ENCODE results near the gene RNF144A. TPM values are rescaled to one million over a fixed set of nuclear protein-coding genes. Genes with fewer than 3 reads are reported as not detected.

Gene RNF144A
- total and polyA plus RNA-seq, 10 of the 15 experiments (the other 5 are each of a cell fraction or from before 2014, with no cell fraction given) = 0.02 to 12.1 (median 0.48) TPM; not detected in 1

DNA sequence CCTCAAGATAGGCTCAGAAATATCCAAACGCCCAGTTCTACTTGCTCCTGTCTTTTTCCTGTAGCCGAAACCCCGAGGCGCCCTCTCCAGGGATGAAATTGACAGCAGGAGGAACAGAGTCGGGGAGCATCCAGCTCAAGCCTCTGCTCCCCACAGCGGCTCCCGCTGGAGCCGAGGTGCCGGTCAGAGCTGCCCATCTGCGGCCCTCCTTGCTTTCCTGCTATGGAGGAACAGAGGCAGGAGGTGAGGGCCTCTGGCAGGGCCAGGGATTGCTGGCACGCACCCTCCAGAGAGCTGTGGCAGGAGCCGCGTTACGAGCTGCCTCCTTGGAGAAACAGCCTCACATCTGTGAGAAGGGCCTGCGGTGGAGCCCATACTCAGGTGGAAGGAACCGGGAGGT lies 172.1 kb downstream of the RNF144A start:
- DNase-seq (ENCODE audit: low read depth, low spot score) (no peak), ATAC-seq (no peak), FAIRE-seq (no peak)
- no TSS peak for BruUV-seq (replicated peaks)
- ChIA-PET CTCF (interaction anchor here (1.4 kb wide), 1 partner anchor 173 kb away, joined by 3 read pairs; the partner anchor contains the start of gene RNF144A), RAD21 (ENCODE audit: unreplicated experiment) (interaction anchor here (0.6 kb wide), 1 partner anchor 304 kb away, joined by 3 read pairs; no protein-coding TSS in a partner anchor), SMC1A (ENCODE audit: uncharacterized antibody, unreplicated experiment) (no interaction called here), POLR2A (no interaction called here)
- no peak overlapping the region for H3K9ac ChIP-seq (ENCODE audit: control insufficient read depth, insufficient read depth, low read length)
- H3K79me2 ChIP-seq (ENCODE audit: control insufficient read depth, insufficient read depth, low read length) = no peaks in the 10 kb centered on the region
- H3K4me1 ChIP-seq (ENCODE audit: control insufficient read depth, insufficient read depth, low read length) = no peaks in the 10 kb centered on the region
- no peaks in the 10 kb centered on the region for H4K20me1 ChIP-seq (ENCODE audit: control insufficient read depth, insufficient read depth)
- no peak overlapping the region for H3K27ac ChIP-seq (ENCODE audit: control insufficient read depth, insufficient read depth)
- 59% methylated on average over 16 of the region's 16 CpGs for WGBS (ENCODE audit: insufficient coverage, insufficient replicate concordance, low lambda C conversion rate, missing lambda C conversion rate)
- H3K36me3 ChIP-seq (ENCODE audit: control insufficient read depth in 2 of 2, insufficient read depth in 2 of 2, low read length in 1 of 2) = no peaks in the 10 kb centered on the region
- in situ Hi-C loops (cut with MboI) = no loop called here
- intact Hi-C loops (cut with micrococcal nuclease; ENCODE audit: unreplicated experiment) = no loop called here
- H3K4me2 ChIP-seq (ENCODE audit: control insufficient read depth, insufficient read depth) = no peak overlapping the region
- H2AFZ ChIP-seq (ENCODE audit: control insufficient read depth, low read depth, low read length) = no peak overlapping the region
- no peak overlapping the region for H3K4me3 ChIP-seq
- peaks cover 0 to 3% of the 10 kb centered on the region in 2 experiments; a peak in 1 of 4 replicates for H3K27me3 ChIP-seq (replicated peaks in 1 of 2; ENCODE audit: control insufficient read depth in 2 of 2, insufficient read depth in 2 of 2, low read length in 1 of 2)
- no peaks in the 10 kb centered on the region; the same call in 2 of the 3 replicates for H3K9me3 ChIP-seq (replicated peaks; ENCODE audit: control insufficient read depth, insufficient read depth, low read length)
- TF ChIP-seq ZBED1 (IDR thresholded peaks at IDR 0.05; ENCODE audit: borderline replicate concordance) (no peak), HSF1 (IDR thresholded peaks at IDR 0.05; ENCODE audit: low read depth, low read length) (no peak), JUND (IDR thresholded peaks at IDR 0.05; ENCODE audit: low read depth, low read length) (no peak), WRNIP1 (IDR thresholded peaks at IDR 0.05; ENCODE audit: borderline replicate concordance, low read depth, low read length) (no peak), MXI1 (IDR thresholded peaks at IDR 0.05; ENCODE audit: low read depth, low read length) (no peak)
- TF ChIP-seq, protein P1, sequence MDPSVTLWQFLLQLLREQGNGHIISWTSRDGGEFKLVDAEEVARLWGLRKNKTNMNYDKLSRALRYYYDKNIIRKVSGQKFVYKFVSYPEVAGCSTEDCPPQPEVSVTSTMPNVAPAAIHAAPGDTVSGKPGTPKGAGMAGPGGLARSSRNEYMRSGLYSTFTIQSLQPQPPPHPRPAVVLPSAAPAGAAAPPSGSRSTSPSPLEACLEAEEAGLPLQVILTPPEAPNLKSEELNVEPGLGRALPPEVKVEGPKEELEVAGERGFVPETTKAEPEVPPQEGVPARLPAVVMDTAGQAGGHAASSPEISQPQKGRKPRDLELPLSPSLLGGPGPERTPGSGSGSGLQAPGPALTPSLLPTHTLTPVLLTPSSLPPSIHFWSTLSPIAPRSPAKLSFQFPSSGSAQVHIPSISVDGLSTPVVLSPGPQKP (IDR thresholded peaks at IDR 0.05; ENCODE audit: low read depth, low read length) = no peak
- TF ChIP-seq, protein P2, sequence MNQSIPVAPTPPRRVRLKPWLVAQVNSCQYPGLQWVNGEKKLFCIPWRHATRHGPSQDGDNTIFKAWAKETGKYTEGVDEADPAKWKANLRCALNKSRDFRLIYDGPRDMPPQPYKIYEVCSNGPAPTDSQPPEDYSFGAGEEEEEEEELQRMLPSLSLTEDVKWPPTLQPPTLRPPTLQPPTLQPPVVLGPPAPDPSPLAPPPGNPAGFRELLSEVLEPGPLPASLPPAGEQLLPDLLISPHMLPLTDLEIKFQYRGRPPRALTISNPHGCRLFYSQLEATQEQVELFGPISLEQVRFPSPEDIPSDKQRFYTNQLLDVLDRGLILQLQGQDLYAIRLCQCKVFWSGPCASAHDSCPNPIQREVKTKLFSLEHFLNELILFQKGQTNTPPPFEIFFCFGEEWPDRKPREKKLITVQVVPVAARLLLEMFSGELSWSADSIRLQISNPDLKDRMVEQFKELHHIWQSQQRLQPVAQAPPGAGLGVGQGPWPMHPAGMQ (IDR thresholded peaks at IDR 0.05; ENCODE audit: borderline replicate concordance) = no peak
